Muscle layer of duodenum (tissue), 2 donors: Measurements from ENCODE around the gene SNRPD3.
A peak's percentile ranks its signal among the peaks of the same experiment; 100 is the strongest.

Experiments used
- H3K27ac ChIP-seq: one replicate; pipeline ENCODE4 v1.7.0; 2013; ENCODE audit warnings: mild to moderate bottlenecking, low read length
- H3K27me3 ChIP-seq: one replicate; pipeline ENCODE4 v1.7.0; 2013; ENCODE audit warnings: low read depth, mild to moderate bottlenecking, control low read depth, low read length
- H3K36me3 ChIP-seq, 2 donors: one replicate each; pipeline ENCODE4 v1.7.0; 2013; ENCODE audit warnings: low read length in 2 of 2, control low read depth in 1 of 2, mild to moderate bottlenecking in 1 of 2; ENCODE audit not compliant: insufficient read depth in 2 of 2, control insufficient read depth in 1 of 2
- H3K4me1 ChIP-seq, 2 donors: one replicate each; pipeline ENCODE4 v1.7.0; 2013; ENCODE audit warnings: low read length in 2 of 2, mild to moderate bottlenecking in 2 of 2, control low read depth in 1 of 2, moderate library complexity in 1 of 2; ENCODE audit not compliant: insufficient read depth in 2 of 2, control insufficient read depth in 1 of 2
- H3K4me3 ChIP-seq, 2 donors: one replicate each; pipeline ENCODE4 v1.7.0; 2013; ENCODE audit warnings: low read length in 2 of 2, low read depth in 1 of 2, mild to moderate bottlenecking in 1 of 2
- H3K9me3 ChIP-seq, 2 donors: one replicate each; pipeline ENCODE4 v1.7.0; 2013; ENCODE audit warnings: low read length in 2 of 2, control low read depth in 1 of 2, mild to moderate bottlenecking in 1 of 2; ENCODE audit not compliant: control insufficient read depth in 1 of 2
- donor health status: healthy.

Gene SNRPD3

GRCh38 chr22:24555165-24556039 is at the start of gene SNRPD3:
SNRPD3 (plus strand) TSS chr22:24555999; CDS start chr22:24557675, 1,676 bp downstream.
- peak within 1 kb of the TSS; percentile 77 to 92 for H3K4me3 ChIP-seq
- peaks cover 8 to 56% of the 10 kb centered on the region in 2 donors for H3K4me1 ChIP-seq
- H3K27ac ChIP-seq: peak within 1 kb of the TSS; percentile 98
- H3K27me3 ChIP-seq: no peaks in the 10 kb centered on the region
- H3K9me3 ChIP-seq: no peaks in the 10 kb centered on the region
- H3K36me3 ChIP-seq: peaks cover 17 to 32% of the 10 kb centered on the region in 2 donors

- Histone ChIP-seq H3K4me1 (peaks cover 0 to 10% of the 10 kb centered on the region in 2 donors), H3K27me3 (no peaks in the 10 kb centered on the region), H3K36me3 (no peaks in the 10 kb centered on the region), H3K27ac (no peak overlapping the region), H3K9me3 (no peaks in the 10 kb centered on the region), H3K4me3 (no peak overlapping the region)
Observed at GRCh38 chr22:24506802-24507438, 48.9 kb upstream of the SNRPD3 start.

DNA sequence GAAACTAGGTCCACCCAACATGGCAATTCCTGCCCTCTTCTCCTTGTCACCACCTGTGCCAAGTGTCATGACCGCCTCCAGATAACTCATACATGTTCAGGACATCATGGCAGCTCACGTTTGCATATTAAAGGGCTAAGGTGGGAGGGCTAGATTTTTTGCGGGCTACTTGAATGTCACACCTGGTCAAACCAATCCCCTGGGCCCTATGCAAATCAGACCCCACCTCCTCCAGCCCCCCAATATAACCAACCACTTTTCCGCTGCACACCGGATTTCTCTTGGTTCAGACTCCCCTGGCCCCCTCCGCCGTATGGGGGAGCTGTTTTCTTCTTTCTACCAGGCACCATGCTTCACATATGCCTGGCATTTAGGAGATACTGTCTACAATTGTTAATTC is 48.1 kb upstream of the SNRPD3 start:
- Histone ChIP-seq H3K27ac (no peak overlapping the region), H3K36me3 (no peaks in the 10 kb centered on the region)

DNA sequence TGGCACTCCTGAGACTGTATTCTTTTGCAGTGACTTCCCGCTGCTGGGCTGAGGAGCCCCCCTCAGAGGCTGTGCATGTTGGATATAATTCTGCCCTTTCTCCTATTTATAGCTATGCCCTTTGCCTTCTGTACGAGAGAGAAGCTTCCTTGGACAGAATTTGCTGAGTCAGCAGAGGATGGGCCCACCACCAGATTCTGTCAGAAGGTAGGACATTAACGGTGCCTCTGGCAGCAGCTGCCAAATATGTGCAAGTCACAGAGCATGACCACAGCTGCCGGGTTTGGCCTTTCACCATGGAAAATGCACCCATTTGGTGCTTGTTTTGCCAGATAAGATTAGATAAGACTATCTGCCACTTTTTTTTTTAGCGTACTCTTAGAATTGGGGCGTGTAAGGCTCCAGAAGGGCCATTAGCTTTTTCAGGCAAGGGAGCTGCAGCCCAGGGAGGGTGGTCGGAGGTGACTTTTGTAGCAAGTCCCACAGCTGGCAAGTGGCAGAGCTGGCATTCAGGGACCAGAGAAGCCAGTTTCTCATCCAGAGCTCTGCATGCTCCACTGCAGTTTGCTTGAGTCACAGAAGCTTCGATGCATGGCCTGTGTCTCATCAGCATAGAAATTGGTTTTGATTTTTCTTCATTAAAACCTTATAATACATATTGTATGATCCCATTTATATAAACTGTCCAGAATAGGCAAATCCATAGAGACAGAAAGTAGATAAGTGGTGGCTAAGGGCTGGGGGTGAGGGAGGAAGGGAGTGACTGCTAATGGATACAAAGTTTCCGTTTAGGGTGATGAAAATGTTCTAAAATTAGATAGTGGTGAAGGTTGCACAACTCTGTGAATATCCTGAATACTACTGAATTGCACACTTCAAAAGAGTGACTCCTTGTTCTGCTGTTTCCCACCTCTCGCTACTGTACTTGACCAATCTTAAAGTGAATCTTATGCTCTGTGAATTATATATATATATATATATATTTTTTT is 44.9 kb upstream of the SNRPD3 start:
- H3K9me3 ChIP-seq: no peaks in the 10 kb centered on the region
- H3K27me3 ChIP-seq: no peaks in the 10 kb centered on the region
- no peak overlapping the region for H3K4me3 ChIP-seq
- no peaks in the 10 kb centered on the region for H3K36me3 ChIP-seq
- peaks cover 0 to 11% of the 10 kb centered on the region in 2 donors for H3K4me1 ChIP-seq
- H3K27ac ChIP-seq: no peak overlapping the region

More for the DNA sequence above, 48.1 kb upstream of the SNRPD3 start:
- Histone ChIP-seq H3K9me3 (no peaks in the 10 kb centered on the region), H3K4me3 (no peak overlapping the region), H3K27me3 (no peaks in the 10 kb centered on the region), H3K4me1 (peaks cover 0 to 10% of the 10 kb centered on the region in 2 donors)

DNA sequence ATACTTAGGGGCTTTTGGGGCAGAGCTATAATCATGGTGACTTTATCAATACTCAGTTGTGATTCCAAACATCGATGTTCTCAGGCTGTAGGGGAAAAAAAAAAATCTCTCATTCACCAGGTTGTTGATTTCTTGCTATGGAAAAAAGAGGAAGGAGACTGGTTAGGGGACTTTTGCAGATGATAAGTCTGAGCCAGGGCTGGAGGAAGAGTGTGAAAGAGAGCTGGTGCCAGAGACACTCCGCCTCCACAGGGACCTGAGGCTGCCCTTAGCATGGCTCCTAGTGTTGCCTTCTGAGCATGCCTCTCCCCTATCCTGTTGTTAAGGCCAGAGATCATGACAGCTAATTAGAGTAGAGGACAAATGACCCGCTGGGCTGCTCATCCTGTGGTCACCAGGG is 43.8 kb upstream of the SNRPD3 start:
- Histone ChIP-seq H3K4me1 (peaks cover 0 to 17% of the 10 kb centered on the region in 2 donors), H3K36me3 (no peaks in the 10 kb centered on the region), H3K27ac (no peak overlapping the region), H3K27me3 (no peaks in the 10 kb centered on the region), H3K4me3 (no peak overlapping the region), H3K9me3 (no peaks in the 10 kb centered on the region)

DNA sequence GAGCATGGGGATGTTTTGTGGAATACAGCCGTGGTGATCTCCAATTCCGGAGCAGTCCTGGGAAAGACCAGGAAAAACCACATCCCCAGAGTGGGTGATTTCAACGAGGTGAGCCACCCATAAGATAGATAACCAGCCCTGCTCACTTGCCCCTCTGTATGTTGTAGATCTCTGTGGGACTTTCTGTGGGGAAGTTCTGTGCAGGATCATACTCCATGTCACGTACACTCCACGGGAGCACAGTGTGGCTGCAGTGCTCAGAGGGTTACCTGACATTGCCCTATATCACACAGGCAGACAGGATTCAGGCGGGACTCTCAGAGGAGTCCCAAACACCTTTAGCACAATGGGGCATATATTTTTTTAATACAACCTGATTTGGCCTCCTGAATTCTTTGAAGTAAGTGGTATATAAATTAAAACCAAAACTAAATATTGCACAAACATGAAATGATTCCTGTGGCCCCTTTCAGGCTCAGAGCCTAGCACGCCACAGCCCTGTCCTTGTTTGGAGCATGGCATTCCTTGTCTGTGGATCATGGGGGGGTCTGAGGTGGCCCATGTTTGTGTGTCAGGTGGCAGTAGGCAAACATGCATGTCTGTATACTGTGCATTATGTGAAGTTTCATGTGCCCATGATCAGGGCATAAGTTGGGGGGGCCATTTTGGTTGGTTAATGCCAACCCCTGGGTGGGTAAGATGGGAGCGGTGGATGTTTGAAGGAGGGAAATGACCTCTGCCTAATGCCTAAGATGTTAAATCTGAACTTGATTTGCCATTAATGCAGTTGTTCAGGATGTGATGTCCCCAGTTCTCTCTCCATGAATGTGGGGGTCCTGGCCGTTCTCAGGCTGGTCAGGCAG is 42.2 kb upstream of the SNRPD3 start:
- H3K4me1 ChIP-seq: peaks cover 0 to 17% of the 10 kb centered on the region in 2 donors
- H3K27ac ChIP-seq: no peak overlapping the region
- no peaks in the 10 kb centered on the region for H3K36me3 ChIP-seq
- no peak overlapping the region for H3K4me3 ChIP-seq
- no peaks in the 10 kb centered on the region for H3K27me3 ChIP-seq
- no peaks in the 10 kb centered on the region for H3K9me3 ChIP-seq

GRCh38 chr22:24514241-24515026 is 41.4 kb upstream of the SNRPD3 start:
- no peaks in the 10 kb centered on the region for H3K9me3 ChIP-seq
- no peak overlapping the region for H3K4me3 ChIP-seq
- H3K36me3 ChIP-seq: no peaks in the 10 kb centered on the region
- no peak overlapping the region for H3K27ac ChIP-seq
- peaks cover 0 to 17% of the 10 kb centered on the region in 2 donors for H3K4me1 ChIP-seq
- H3K27me3 ChIP-seq: no peaks in the 10 kb centered on the region

- no peak overlapping the region for H3K4me3 ChIP-seq
- H3K27ac ChIP-seq: no peak overlapping the region
- H3K9me3 ChIP-seq: no peaks in the 10 kb centered on the region
- peaks cover 0 to 17% of the 10 kb centered on the region in 2 donors for H3K4me1 ChIP-seq
- no peaks in the 10 kb centered on the region for H3K36me3 ChIP-seq
- H3K27me3 ChIP-seq: no peaks in the 10 kb centered on the region
Observed at GRCh38 chr22:24515027-24515338, 40.8 kb upstream of the SNRPD3 start.

GRCh38 chr22:24516301-24516737 is 39.5 kb upstream of the SNRPD3 start:
- Histone ChIP-seq H3K4me3 (no peak overlapping the region), H3K27me3 (no peaks in the 10 kb centered on the region), H3K27ac (no peak overlapping the region), H3K4me1 (peaks cover 0 to 7% of the 10 kb centered on the region in 2 donors), H3K36me3 (no peaks in the 10 kb centered on the region), H3K9me3 (no peaks in the 10 kb centered on the region)

DNA sequence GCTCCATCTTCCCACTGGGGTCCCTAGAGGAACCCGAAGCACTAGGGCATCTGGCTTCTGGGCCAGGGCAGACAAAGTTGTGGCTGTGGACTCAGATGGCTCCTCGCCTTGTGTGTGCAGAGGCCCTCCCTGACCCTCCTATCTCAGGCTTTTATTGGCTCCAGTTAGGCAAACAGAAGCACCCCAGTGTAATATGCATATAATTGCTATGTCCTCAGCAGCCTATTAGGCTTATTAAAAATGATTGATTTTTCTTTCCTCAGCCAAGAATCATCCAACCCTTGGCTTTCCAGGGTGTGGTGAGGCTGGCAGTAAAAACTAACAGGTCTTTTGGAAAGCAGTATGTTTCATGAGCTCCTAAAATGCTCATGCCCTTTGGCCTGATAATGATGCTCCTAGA is 38.4 kb upstream of the SNRPD3 start:
- H3K27ac ChIP-seq: no peak overlapping the region
- H3K27me3 ChIP-seq: no peaks in the 10 kb centered on the region
- no peak overlapping the region for H3K4me3 ChIP-seq
- H3K36me3 ChIP-seq: no peaks in the 10 kb centered on the region
- peaks cover 0 to 7% of the 10 kb centered on the region in 2 donors for H3K4me1 ChIP-seq
- H3K9me3 ChIP-seq: no peaks in the 10 kb centered on the region
